ENCODE data around the gene TCF4.

TCF4 gene

DNA sequence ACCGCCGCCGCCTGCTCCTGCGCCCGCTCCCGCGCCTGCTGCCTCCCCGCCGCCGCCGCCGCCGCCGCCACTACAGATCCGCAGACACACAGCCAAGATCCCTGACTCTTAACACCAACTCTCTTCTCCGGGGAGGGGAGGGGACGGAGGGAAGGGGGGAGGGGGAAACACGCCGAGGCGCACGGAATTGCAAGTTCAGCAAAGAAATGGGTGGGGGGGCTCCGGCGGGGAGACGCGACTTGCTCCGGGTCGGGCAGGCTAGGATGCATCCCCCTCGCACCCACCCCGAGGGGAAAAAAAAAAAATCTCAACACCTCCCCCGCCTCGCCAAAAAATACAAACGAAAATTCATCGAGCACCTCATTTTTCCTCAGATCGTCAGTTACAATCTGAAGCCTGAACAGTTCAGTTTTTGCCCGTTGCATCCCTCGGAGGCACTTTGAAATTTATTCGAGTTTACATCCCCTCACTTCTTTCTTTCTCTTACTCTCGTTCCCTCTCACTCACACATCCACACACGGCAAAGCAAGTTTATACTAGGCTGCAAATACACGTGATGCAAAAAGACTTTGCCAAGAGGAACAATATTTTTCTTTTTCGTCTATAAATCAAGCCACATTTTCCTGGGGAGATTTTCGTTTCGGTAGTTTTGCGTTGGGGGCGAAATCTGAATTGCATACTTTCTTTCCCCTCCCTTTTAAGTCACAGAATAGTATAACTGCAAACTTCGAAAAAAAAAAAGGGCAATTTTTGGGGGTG is at the start of gene TCF4:
TSS of gene TCF4 (minus strand) at position 82 of the 759 bp plus-strand sequence. CDS start 1,076 bp downstream, outside the sequence.
- peak; percentile 66 for DNase-seq (ENCODE audit: low spot score)

DNA sequence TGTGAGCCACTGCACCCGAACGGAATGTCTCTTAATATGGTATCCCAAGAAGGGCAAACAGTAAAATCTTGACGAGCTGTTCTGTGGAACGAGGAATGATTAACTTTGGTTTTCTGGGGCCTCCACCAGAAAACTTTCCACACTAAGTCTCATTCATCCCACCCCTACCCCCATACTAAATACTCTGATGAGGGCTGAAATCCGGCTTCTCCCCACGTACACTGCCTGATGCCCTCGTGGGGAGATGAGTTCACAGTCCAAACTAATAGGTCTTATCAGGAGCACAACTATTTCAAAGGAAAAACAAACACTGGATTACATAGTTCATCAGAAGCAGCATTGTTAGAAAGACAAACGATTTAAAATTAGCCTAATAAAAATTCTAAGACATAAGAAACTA is 49.2 kb upstream of the TCF4 start:
- no peak for DNase-seq (ENCODE audit: low spot score)

DNA sequence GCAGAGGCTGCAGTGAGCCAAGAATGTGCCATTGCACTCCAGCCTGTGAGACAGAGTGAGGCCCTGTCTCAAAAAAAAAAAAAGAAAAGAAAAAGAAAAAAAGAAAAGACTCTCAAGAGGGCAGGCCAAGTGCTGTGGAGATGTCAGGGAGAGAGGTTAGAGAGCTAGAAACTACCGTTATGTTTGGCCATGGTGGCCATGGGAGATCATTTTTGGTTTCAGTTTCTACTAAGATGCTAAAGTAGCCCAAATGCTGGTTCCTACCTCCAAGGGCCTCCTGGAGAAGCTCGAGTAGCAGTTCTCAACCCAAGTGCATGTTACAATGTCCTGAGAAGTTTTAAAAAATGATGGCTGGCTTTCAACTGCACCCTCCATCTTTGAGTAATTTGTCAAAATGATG is 47.4 kb upstream of the TCF4 start:
- DNase-seq (ENCODE audit: low spot score): no peak

DNA sequence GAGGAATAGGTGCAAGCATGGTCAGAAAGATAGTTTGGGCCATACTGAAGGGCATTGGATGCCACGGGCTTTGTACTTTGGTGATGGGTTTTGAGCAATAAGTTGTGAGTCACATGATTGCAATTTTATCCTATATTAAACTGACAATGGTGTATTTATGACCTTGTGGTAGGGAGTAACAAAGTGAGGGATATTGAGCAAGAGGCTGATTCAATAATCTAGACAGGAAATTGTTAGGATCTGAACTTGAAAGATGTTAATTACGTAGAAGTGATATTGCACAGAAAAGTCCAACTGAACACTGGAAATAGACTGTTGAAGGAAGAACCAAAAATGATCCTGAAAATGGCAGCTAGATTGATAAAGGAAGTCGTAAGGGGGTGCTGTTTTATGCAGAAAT is 46.6 kb upstream of the TCF4 start:
- DNase-seq (ENCODE audit: low spot score): no peak

DNA sequence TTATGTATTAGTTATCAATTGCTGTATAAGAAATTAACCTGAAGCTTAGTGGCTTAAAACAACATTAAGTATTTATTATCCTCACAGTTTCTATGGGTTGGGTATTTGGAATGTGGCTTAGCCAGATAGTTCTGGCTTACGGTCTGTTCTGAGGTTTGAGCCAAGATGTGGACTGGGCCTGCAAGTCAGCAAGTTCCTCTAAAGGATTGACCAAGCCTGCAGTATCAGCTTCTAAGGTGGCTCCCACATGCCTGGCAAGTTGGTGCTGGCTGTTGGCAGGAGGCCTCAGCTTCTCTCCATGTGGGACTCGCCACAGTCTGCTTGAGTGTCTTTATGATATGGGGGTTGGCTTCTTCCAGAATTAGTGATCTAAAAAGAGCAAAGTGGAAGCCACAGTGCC is 45.0 kb upstream of the TCF4 start:
- DNase-seq (ENCODE audit: low spot score): no peak

DNA sequence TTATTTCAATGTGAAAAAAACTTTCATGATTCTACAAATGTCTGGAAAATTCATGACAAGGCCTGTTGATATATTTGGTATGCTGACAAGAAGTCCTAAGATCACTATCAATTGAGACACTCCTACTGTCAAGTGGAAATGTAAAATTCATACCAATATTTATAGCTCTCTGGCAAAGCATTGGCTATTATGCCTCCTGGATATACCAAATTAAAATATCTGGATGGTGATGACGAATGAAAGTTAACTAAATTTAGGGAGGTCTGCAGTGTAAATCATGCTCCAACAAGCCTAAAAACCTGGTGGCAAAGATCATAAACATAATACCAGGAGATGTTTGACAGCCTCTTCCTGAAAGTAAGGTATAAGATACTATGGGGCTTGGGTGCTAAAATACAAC is 41.1 kb upstream of the TCF4 start:
- no peak for DNase-seq (ENCODE audit: low spot score)

DNA sequence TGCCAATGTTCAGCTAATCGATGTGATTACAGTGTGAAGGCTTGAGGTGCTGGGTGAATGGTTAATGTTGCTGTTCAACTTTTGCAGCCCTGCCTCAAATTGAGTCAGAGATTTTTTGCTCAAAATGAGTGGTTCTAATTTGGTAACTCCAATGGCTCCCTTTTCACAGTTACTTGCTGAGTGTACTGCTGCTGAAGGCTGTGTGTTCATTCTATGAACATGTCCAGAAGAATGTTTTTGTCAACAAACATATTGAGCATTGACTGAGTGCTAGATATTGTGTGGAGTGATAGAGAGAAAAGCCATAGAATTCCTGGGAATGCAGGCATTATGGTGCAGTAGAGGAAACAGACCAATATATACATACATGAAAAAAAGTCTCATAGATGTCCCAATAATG is 39.0 kb upstream of the TCF4 start:
- DNase-seq (ENCODE audit: low spot score): no peak

DNA sequence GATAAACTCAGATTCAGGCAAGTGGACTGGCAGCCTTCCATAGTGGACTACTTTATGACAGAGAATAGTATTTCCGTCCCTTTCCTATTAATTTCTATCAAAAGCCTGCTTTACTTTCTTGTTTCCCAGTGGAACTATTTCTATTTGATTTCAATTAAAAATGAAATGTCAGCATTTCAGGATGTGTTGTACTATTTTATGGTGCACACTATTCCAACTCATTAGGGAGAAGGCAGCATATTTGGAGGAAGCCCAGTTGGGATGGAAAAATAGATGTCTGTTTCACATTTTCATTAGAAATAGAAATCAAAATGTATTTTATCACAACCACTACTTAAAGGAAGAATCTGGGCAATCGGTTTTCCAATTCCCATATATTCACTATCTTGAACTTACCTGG is 37.9 kb upstream of the TCF4 start:
- no peak for DNase-seq (ENCODE audit: low spot score)

DNA sequence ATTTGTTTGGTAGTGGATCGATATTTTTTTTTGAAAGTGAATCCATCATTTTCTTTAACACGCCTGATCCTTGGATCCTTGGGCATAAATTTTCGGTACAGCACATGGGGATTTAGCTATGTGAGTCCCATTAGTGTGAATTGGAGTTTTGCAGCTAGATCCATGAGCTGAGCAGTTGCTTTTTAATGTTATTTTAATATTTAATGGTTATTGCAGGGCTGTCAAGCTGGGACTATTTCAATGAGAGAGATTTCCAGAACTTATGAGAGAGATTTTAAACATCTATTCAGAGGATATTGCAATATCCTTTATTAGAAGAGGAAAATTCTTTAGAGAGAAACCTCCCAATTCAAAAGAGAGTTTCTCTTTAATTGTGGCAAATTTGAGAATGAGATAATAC is 35.6 kb upstream of the TCF4 start:
- no peak for DNase-seq (ENCODE audit: low spot score)

DNA sequence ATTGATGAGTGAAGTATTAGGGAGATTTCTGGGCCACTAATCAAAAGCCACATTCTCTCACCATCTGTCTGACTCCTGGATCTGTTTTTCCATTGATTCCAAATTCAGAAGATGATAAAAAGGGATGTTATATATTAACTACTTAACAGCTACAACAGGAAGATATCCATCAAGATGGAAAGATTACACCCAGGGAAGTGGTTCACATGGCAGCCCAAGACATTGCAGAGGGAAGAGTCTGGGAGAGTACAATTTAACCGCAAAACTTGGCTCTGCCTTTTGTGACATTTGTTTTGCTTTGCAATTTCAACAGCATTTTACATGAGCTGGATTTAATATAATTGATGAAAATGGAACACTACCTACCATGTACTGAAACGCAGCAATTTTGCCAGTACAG is 22.5 kb upstream of the TCF4 start:
- DNase-seq (ENCODE audit: low spot score): no peak

DNA sequence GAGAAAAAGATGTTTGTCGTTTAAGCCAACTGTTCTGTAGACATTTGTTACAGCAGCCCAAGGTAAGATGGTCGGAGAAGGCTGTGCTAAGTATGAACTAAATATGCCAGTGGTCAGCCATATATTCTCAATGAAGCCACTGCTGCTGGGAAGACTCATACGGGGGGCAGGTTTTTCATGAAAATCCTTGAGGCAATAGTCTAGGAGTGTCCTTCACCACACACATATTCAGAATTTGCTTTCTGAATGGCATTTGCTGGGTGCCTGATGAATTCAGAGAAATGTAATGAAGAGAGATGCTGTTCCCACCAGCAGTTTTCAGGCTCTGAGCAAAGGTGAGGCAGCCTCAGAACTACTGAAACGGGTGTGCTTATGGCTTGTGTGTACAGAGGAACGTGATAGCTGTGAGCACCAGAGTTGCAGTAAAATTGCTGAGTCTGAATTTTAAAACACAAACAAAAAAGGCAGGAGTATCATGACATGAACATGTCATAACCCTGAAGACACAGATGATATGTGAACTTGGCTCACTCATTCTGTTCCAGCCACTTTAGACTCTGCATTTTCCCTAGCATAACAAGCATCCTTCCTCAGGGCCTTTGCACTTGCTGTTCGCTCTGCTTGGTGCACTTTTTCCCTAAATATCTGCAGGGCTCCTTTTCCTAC is 21.3 kb upstream of the TCF4 start:
- no peak for DNase-seq (ENCODE audit: low spot score)

DNA sequence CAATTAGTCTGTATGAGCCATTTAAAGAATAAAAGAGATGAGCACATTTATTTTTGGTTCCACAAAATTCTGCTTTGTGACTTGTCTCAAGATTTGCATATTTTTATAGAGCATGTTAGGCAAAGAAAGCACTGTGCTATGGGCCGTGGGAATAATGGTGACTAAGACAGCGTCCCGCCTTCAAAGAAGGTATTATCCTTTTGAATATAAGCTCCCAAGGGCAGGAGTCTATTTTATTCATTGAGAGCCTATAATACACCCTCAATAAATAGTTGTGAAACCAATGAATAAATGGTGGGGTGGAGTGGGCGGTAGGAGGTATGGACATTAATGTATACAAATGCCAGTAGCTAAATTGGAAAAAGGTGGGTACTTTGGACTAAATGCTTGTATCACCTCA is 20.5 kb upstream of the TCF4 start:
- DNase-seq (ENCODE audit: low spot score): no peak

DNA sequence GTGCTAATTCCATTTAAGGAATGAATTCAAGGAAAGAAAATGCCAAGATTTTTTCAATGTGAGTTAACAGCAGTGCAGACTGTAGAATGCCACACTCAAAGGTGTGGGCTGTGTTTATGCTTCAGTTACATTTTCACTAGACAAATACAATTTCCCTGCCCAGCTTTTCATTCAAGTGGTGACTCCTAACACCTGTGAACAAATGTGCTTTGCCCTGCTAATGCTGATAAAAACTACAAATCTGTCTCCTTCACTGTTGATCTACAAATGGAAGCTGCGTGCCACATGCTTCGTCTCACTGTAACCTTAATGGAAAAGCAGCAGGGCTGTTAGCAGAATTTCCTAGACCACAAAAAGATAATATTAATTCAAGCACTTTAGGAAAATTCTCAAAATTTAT is 19.8 kb upstream of the TCF4 start:
- no peak for DNase-seq (ENCODE audit: low spot score)

DNA sequence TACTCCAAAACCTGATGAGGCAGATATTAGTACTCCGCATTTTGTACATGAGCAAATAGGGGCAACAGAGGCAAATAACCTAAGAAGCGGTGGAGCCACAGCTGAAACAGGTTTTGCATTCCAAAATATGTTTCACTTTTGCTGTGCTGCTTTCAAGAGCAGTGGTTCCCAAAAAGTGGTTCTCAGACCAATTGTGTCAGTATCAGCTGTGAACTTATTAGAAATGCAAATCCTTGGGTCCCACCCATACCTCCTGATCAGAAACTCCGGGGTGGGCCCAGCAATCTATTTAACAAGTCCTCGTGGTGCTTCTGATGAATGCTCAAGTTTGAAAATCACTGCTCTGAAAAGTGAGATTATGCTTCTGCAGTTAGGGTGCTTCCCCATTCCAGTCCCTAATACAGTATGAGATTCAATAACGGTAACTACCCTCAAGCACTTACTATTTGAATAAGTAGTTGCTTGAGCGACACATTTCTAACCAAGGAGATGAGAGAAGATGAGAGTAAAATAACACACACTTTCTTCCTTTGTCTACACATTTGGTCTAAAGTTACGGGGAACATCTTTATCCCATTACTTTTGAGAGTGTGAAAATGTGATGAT is 17.8 kb upstream of the TCF4 start:
- no peak for DNase-seq (ENCODE audit: low spot score)

DNA sequence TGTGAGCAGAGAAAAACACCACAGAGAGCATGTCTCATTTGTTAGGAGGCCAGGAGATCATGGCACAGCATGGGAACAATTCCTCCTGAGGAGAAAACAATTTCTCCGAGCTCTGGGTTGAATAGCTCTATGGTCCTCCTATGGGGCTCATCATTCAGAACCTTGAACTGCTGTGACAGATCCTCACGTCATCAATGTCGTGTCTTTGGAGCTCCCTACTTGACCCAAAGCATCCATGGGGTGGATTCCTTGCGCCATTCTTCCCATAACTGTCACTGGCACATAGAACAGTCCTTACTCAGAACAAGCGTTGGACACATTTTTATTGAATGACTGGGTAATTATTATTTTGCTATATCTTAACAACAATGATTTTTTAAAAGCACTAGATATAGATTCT is 15.8 kb upstream of the TCF4 start:
- no peak for DNase-seq (ENCODE audit: low spot score)

DNA sequence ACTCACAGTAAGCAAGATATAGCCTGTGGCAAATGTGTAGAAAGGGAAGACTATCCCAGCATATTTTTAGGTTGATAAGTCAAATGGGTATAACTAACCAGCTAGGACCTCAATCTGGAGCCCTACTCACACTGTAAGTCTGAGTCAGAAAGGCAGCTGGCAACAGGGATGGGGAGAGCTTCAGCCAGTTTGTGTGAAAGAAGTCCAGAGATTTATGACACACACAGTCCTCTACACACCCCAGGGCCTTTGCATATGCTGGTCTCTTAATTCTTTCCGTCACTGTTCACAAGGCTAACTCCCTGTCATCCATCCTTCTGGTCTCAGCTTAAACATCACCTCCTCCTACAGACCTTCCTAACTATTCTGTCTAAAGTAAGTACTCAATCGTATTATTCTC is 5.9 kb upstream of the TCF4 start:
- DNase-seq (ENCODE audit: low spot score): no peak

DNA sequence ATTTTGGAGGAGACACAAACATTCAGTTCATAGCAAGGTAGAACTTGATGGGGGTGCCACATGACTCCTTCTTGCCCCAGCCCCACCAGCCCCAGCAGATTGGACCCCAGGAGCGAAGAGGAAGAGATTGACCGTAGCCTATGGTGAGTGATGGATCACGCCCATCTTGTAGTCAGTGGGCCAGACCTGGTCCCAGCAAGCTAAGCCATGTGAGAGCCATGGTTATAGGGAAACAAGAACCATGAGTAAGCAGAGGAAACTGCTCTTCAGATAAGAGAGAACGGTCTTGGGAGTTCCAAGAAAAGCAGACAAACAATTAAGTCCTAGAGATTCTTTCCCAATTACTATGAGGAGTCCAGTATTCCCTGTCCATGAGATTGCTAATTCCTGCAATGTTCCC is 4.6 kb upstream of the TCF4 start:
- no peak for DNase-seq (ENCODE audit: low spot score)

DNA sequence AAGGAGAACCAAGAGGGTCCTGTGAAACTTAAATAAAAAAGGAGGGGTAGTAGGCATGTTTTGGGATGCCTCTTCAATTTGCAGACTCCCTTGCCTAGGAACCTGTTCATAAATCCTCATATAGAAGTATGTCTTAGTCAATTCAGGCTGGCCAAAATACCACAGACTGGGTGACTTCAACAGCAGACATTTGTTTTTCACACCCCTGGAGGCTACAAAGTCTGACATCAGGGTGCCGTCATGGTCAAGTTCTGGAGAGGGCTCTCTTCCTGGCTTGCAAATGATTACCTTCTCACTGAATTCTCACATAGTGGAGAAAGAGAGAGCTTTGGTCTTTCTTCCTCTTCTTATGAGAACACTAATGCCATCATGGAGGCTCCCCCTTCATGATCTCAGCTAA is 4.1 kb upstream of the TCF4 start:
- no peak for DNase-seq (ENCODE audit: low spot score)

DNA sequence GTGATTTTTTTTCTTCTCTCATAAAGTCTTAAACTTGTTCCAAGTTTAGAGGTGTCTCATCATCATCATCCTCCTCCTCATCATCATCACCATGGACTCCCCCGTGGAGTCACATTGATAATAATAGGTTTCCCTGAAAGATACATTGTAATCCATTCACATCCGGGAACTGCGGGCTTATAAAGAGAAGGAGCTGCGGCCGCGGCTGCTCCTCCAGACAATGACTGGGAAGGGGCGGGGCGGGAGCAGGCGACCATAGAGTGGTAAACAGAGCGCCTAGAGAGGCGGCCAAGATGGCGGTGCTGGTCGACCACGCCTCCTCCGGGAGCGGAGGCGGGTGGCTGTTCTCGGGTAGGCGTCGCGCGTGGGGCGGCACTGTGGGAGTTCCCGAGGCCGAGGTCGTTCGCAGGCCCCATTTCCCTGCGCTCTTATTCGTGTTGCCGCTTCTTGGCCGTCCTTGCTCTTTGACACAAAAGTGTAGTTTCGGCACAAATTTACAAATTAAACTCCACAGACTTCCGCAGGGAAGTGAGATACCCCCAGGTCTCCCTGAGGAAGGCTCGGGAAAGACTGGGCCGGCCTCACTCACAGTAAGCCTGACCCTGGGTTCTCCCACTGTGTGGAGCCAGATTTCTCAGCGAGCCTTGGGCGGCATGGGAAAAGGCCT is 1.8 kb upstream of the TCF4 start:
- DNase-seq (ENCODE audit: low spot score): peak; percentile 94

DNA sequence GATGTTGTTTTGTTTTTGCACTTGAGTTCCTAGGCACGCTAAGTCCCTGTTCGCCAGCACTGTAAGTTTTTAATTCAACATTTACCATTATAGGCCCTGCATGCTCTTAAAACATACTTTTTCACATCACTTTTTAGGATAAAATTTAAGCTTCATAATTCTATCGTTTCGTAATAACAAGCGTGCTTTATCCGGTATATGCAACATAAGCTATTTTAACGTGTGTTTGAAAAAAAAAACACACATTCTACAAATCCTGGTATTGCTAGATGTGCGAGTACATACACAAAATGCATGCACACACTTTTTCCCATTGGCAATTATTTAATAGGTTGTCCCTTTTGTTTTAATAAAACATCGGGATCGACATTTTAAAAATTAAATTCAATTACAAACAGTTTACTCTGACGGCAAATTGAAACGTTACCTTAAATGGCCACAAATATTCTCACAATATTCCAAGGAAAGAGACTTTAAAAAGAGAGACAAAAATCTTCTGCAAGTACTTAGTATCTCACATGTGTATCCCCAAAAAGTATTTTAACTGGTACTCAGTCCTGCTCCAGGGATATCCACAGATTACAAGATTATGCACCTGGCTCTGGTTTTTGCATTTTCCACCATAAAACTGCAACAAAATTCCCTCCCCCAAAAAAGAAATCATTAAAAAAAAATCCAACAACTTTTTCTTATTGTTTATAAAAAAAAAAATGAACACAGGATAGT is 1.0 kb upstream of the TCF4 start:
- DNase-seq (ENCODE audit: low spot score): no peak

DNA sequence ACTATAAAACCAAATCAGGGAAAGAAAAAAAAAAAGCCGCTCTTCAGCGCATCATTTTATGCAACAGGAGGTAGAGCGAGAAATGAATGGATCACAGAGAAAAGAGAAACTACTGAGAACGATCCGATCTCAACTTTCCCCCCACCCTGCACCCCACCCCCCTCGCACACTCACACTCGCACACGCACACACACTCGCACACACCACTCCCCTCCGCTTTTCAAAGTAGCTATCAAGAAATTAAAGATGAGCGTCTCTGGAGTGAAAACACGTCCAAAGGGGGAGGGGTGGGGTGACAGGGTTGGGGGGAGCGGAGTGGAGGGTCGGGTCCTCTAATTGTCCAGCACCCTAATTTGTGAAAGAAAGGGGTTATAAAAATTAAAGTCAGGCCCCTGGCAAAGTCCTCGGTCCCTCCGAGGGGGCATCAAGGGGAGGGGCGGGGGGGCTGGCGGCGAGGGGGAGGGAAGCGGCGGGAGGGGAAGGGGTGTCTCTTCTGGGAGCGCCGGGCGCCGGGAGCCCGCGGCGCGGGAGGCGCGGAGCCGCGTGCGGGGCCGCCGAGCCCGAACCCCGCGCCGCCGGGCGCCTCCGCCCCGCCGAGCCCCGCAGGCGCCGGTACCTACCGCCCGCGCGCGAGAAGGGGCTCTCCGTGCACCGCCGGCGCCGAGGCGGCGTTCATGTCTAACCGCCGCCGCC is 428 bp downstream of the TCF4 start:
- DNase-seq (ENCODE audit: low spot score): peak; percentile 50
